ENCODE results near the gene NAT14. TPM values are rescaled to one million over a fixed set of nuclear protein-coding genes. Genes with fewer than 3 reads are reported as not detected.
A peak's percentile ranks its signal among the peaks of the same experiment; 100 is the strongest.

Gene NAT14
- polyA plus RNA-seq, 1 of the 3 experiments (the other 2 are of a cell fraction), result 89.9 TPM

GRCh38 chr19:55516878-55517620 is 32.1 kb downstream of the NAT14 start:
- Histone ChIP-seq H3K27ac (ENCODE audit: low read depth in 2 of 2, low read length in 1 of 2) (peak overlapping the region; percentile 38 to 39; a peak in 1 of 4 replicates), H3K79me2 (ENCODE audit: insufficient read depth) (no peaks in the 10 kb centered on the region), H3K27me3 (ENCODE audit: insufficient read depth) (no peaks in the 10 kb centered on the region), H3K4me3 (ENCODE audit: low read depth in 2 of 2, low read length in 1 of 2) (peak overlapping the region; percentile 46 to 54), H3K36me3 (replicated peaks in 1 of 2; ENCODE audit: control insufficient read depth in 1 of 2, insufficient read depth in 2 of 2, low read length in 1 of 2) (no peaks in the 10 kb centered on the region), H3K9me2 (no peaks in the 10 kb centered on the region), H3K4me2 (peak overlapping the region; percentile 76), H3F3A (replicated peaks; ENCODE audit: insufficient read depth) (peaks cover 4% of the 10 kb centered on the region), H2AFZ (ENCODE audit: low read depth) (peak overlapping the region; percentile 66; the same call in 1 of the 2 replicates), H4K20me1 (ENCODE audit: insufficient read depth) (no peaks in the 10 kb centered on the region), H3K9ac (no peak overlapping the region), H3K9me3 (no peaks in the 10 kb centered on the region), H3K4me1 (ENCODE audit: control insufficient read depth in 1 of 2, insufficient read depth in 2 of 2, low read depth in 1 of 2, low read length in 1 of 2) (peaks cover 0 to 11% of the 10 kb centered on the region in 2 experiments; a peak in 1 of 4 replicates)
- POLR2A ChIA-PET, result interaction anchor here (0.5 to 1.0 kb wide), 3 partner anchors 70 to 114 kb away, joined by 3 read pairs; partner anchors contain the start of gene FIZ1
- CTCF ChIA-PET, result interaction anchor here (0.5 to 2.2 kb wide), 31 partner anchors 9 to 115 kb away, joined by 3 to 30 read pairs (median 3); partner anchors contain the start of genes FIZ1, ZNF524, ZNF784 and ZNF865
- peak; percentile 100 for DNase-seq
- 14% methylated on average over 47 of the region's 61 CpGs for WGBS (ENCODE audit: low lambda C conversion rate)
- TF ChIP-seq FOXM1 (IDR thresholded peaks at IDR 0.05; ENCODE audit: low read depth) (no peak), MAX (IDR thresholded peaks at IDR 0.05; ENCODE audit: low read depth) (0 out of 2 replicates have a peak, but pooled peaks have one; percentile 46), RAD21 (IDR thresholded peaks at IDR 0.05; ENCODE audit: low read length) (peak; percentile 91), SMC3 (IDR thresholded peaks at IDR 0.05; ENCODE audit: low read depth, low read length) (peak; percentile 100), RCOR1 (IDR thresholded peaks at IDR 0.05; ENCODE audit: low read length) (no peak), GABPA (IDR thresholded peaks at IDR 0.05; ENCODE audit: low read depth) (no peak), RFX5 (IDR thresholded peaks at IDR 0.05; ENCODE audit: low read length) (peak; percentile 99), TAF1 (IDR thresholded peaks at IDR 0.05; ENCODE audit: borderline replicate concordance, low read depth, low read length) (no peak; the same call in 1 of the 2 replicates), FOSL2 (IDR thresholded peaks at IDR 0.05; ENCODE audit: borderline replicate concordance, low read depth) (no peak), CHD2 (IDR thresholded peaks at IDR 0.05; ENCODE audit: low read length, partially characterized antibody) (peak; percentile 76), FOXJ3 (CRISPR knock-in tag; IDR thresholded peaks at IDR 0.05) (no peak; the same call in none of the 2 replicates), JUND (IDR thresholded peaks at IDR 0.05) (no peak), EZH2phosphoT487 (IDR thresholded peaks at IDR 0.05; ENCODE audit: borderline replicate concordance, low read depth) (no peak), MEF2A (IDR thresholded peaks at IDR 0.05; ENCODE audit: borderline replicate concordance, low read depth) (no peak), MXI1 (IDR thresholded peaks at IDR 0.05; ENCODE audit: low read depth, low read length) (peak; percentile 57; the same call in 1 of the 2 replicates), YY1 (IDR thresholded peaks at IDR 0.05; ENCODE audit: low read depth) (no peak), EP300 (IDR thresholded peaks at IDR 0.05; ENCODE audit: borderline replicate concordance in 1 of 2, low read depth in 1 of 2, low read length in 1 of 2) (no peak), RXRA (IDR thresholded peaks at IDR 0.05; ENCODE audit: borderline replicate concordance, low read depth) (no peak), GATA2 (CRISPR knock-in tag; IDR thresholded peaks at IDR 0.05) (no peak), POLR2AphosphoS5 (IDR thresholded peaks at IDR 0.05; ENCODE audit: low read depth, low read length) (no peak), PBX3 (IDR thresholded peaks at IDR 0.05) (no peak)
- TF ChIP-seq, protein P1, sequence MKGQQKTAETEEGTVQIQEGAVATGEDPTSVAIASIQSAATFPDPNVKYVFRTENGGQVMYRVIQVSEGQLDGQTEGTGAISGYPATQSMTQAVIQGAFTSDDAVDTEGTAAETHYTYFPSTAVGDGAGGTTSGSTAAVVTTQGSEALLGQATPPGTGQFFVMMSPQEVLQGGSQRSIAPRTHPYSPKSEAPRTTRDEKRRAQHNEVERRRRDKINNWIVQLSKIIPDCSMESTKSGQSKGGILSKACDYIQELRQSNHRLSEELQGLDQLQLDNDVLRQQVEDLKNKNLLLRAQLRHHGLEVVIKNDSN (IDR thresholded peaks at IDR 0.05; ENCODE audit: borderline replicate concordance, low read depth), result no peak
- TF ChIP-seq, protein P2, sequence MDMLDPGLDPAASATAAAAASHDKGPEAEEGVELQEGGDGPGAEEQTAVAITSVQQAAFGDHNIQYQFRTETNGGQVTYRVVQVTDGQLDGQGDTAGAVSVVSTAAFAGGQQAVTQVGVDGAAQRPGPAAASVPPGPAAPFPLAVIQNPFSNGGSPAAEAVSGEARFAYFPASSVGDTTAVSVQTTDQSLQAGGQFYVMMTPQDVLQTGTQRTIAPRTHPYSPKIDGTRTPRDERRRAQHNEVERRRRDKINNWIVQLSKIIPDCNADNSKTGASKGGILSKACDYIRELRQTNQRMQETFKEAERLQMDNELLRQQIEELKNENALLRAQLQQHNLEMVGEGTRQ (IDR thresholded peaks at IDR 0.05; ENCODE audit: borderline replicate concordance, low read depth, low read length), result no peak
- TF ChIP-seq, protein P3, sequence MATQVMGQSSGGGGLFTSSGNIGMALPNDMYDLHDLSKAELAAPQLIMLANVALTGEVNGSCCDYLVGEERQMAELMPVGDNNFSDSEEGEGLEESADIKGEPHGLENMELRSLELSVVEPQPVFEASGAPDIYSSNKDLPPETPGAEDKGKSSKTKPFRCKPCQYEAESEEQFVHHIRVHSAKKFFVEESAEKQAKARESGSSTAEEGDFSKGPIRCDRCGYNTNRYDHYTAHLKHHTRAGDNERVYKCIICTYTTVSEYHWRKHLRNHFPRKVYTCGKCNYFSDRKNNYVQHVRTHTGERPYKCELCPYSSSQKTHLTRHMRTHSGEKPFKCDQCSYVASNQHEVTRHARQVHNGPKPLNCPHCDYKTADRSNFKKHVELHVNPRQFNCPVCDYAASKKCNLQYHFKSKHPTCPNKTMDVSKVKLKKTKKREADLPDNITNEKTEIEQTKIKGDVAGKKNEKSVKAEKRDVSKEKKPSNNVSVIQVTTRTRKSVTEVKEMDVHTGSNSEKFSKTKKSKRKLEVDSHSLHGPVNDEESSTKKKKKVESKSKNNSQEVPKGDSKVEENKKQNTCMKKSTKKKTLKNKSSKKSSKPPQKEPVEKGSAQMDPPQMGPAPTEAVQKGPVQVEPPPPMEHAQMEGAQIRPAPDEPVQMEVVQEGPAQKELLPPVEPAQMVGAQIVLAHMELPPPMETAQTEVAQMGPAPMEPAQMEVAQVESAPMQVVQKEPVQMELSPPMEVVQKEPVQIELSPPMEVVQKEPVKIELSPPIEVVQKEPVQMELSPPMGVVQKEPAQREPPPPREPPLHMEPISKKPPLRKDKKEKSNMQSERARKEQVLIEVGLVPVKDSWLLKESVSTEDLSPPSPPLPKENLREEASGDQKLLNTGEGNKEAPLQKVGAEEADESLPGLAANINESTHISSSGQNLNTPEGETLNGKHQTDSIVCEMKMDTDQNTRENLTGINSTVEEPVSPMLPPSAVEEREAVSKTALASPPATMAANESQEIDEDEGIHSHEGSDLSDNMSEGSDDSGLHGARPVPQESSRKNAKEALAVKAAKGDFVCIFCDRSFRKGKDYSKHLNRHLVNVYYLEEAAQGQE (IDR thresholded peaks at IDR 0.05; ENCODE audit: low read depth, low read length), result no peak
- TF ChIP-seq, protein P4, sequence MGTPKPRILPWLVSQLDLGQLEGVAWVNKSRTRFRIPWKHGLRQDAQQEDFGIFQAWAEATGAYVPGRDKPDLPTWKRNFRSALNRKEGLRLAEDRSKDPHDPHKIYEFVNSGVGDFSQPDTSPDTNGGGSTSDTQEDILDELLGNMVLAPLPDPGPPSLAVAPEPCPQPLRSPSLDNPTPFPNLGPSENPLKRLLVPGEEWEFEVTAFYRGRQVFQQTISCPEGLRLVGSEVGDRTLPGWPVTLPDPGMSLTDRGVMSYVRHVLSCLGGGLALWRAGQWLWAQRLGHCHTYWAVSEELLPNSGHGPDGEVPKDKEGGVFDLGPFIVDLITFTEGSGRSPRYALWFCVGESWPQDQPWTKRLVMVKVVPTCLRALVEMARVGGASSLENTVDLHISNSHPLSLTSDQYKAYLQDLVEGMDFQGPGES (IDR thresholded peaks at IDR 0.05; ENCODE audit: low read depth, low read length), result no peak

Data from SK-N-SH (cell line).